ENCODE results near the gene FAR2. TPM values are rescaled to one million over a fixed set of nuclear protein-coding genes. Genes with fewer than 3 reads are reported as not detected.

FAR2 gene
- total RNA-seq, 4 donors from 2014 or later: 0.38 to 8.2 (median 2.6) TPM

- no peaks in the 10 kb centered on the region for H3K9me3 ChIP-seq
- no peaks in the 10 kb centered on the region for H3K36me3 ChIP-seq
- no peak overlapping the region for H3K27ac ChIP-seq
- H3K4me3 ChIP-seq: no peak overlapping the region
- intact Hi-C loops (cut with DNase I): no loop called here
- WGBS, 2 donors: 42 to 62% methylated on average over 3 of the region's 3 CpGs
- no peaks in the 10 kb centered on the region for H3K4me1 ChIP-seq
- no peak for DNase-seq
- TF ChIP-seq CTCF (IDR thresholded peaks at IDR 0.05) (no peak), POLR2A (IDR thresholded peaks at IDR 0.05) (no peak)
- no peaks in the 10 kb centered on the region for H3K27me3 ChIP-seq
These were observed 129.8 kb downstream of the FAR2 start for GRCh38 chr12:29278673-29279420.

DNA sequence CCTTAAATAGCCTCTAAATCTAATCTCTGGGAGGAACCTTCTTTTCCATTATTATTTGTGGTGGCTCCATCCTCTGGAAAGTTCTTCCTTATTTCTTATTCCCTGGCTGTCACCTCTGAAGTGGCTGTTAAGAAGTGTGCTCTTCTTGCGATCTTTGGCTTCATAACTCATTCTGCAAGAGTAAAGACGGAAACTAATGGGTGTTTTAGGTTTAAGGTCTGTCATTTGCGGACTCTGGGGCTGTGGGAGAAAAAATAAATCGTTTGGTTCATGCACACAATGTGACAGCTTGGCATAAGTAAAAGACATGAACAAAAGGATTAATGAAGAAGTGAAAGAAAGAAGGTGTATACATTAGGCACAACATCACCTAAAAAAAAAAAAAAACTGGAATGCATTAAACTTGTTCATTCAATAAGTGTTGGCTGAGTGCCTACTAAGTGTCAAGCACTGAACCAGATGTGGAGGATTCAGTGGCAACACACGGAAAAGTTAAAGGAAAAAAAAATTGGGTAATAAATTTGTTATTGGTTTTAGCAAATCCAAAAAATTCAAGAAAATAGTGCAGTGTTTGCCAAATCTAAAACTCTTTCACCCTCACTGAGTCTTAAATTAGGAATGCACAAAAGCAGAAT, 132.4 kb downstream of the FAR2 start:
- intact Hi-C loops (cut with DNase I): no loop called here
- H3K4me1 ChIP-seq: no peaks in the 10 kb centered on the region
- H3K4me3 ChIP-seq: no peak overlapping the region
- H3K27me3 ChIP-seq: no peaks in the 10 kb centered on the region
- no peak for TF ChIP-seq CTCF (IDR thresholded peaks at IDR 0.05)
- no peak for TF ChIP-seq POLR2A (IDR thresholded peaks at IDR 0.05)
- no peak overlapping the region for H3K27ac ChIP-seq
- 40 to 78% methylated on average over 5 of the region's 5 CpGs for WGBS, 2 donors
- H3K9me3 ChIP-seq: no peaks in the 10 kb centered on the region
- H3K36me3 ChIP-seq: no peaks in the 10 kb centered on the region
- DNase-seq: no peak

DNA sequence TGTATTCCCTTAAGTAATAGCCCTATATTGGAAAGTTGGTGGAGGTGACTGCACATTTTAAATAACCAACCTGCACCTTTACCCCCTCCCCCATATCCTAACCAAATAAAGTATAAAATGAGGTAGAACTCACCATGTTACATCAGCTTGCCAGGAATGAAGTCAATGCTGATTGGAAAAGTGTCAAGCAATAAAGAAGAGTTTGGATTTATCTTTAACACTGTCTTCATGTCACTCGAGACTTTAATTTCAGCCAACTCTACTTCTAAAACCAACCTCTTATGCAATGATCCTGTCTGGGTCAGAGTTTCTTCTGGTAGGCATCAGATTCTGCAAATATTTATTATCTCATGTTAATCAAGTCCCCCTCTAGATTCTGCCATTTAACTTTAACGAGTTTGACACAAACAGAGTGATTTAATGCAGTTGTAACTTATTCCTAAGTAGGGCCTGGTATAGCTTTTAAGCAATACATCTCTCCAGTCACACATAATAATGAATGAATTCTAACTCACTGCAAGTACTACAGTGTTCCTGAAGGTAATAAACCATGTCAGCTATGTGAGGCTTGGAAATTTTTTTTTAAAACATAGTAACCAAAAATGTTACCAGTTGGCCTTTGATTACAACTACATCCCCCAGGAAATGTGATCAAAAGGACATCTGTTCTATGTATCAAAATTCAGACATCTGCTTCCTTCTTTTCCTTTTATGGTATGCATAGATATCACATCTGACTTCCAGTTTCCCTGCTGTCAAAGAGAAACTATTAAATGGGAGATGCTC, 133.1 kb downstream of the FAR2 start:
- no peak for DNase-seq
- intact Hi-C loops (cut with DNase I): no loop called here
- Histone ChIP-seq H3K27ac (no peak overlapping the region), H3K36me3 (no peaks in the 10 kb centered on the region), H3K4me1 (no peaks in the 10 kb centered on the region), H3K9me3 (no peaks in the 10 kb centered on the region), H3K4me3 (no peak overlapping the region), H3K27me3 (no peaks in the 10 kb centered on the region)
- 55 to 60% methylated on average over 2 of the region's 2 CpGs for WGBS, 2 donors
- TF ChIP-seq POLR2A (IDR thresholded peaks at IDR 0.05) (no peak), CTCF (IDR thresholded peaks at IDR 0.05) (no peak)

GRCh38 chr12:29283969-29284700, 135.1 kb downstream of the FAR2 start:
- Histone ChIP-seq H3K27ac (no peak overlapping the region), H3K9me3 (no peaks in the 10 kb centered on the region), H3K4me1 (no peaks in the 10 kb centered on the region), H3K27me3 (no peaks in the 10 kb centered on the region), H3K36me3 (no peaks in the 10 kb centered on the region), H3K4me3 (no peak overlapping the region)
- no peak for DNase-seq
- TF ChIP-seq CTCF (IDR thresholded peaks at IDR 0.05) (no peak), POLR2A (IDR thresholded peaks at IDR 0.05) (no peak)
- 88 to 96% methylated on average over 5 of the region's 5 CpGs for WGBS, 2 donors
- intact Hi-C loops (cut with DNase I): no loop called here
